Neural progenitor cell (in vitro differentiated cells): ENCODE measurements around the gene MT1M. TPM values are rescaled to one million over a fixed set of nuclear protein-coding genes. Genes with fewer than 3 reads are reported as not detected.
A peak's percentile ranks its signal among the peaks of the same experiment; 100 is the strongest.

Experiments
- DNase-seq: peaks from one replicate; pipeline ENCODE4 v3.0.0-alpha.2; 2016; ENCODE audit warnings: low spot score
- H2AFZ ChIP-seq: fragments of 200-600 bp; sonication (generic); replicated peaks from 2 replicates; pipeline ENCODE4 v1.6.1; 2016; ENCODE audit warnings: antibody characterized with exemption
- H3F3A ChIP-seq: fragments of 200-600 bp; sonication (generic); 2 replicates; pipeline ENCODE4 v1.6.1; 2016; ENCODE audit warnings: antibody characterized with exemption, low read depth
- H3K27ac ChIP-seq: fragments of 200-600 bp; sonication (generic); 2 replicates; pipeline ENCODE4 v1.5.1; 2016; ENCODE audit warnings: mild to moderate bottlenecking
- H3K27me3 ChIP-seq: fragments of 200-600 bp; sonication (generic); 2 replicates; pipeline ENCODE4 v1.6.1; 2016; ENCODE audit warnings: mild to moderate bottlenecking, moderate library complexity
- H3K36me3 ChIP-seq: fragments of 200-600 bp; sonication (generic); 2 replicates; pipeline ENCODE4 v1.5.1; 2016
- H3K4me1 ChIP-seq: fragments of 200-600 bp; sonication (generic); 2 replicates; pipeline ENCODE4 v1.6.1; 2016; ENCODE audit warnings: mixed run types
- H3K4me2 ChIP-seq: fragments of 200-600 bp; sonication (generic); 2 replicates; pipeline ENCODE4 v1.6.1; 2016
- H3K4me3 ChIP-seq: fragments of 200-600 bp; sonication (generic); 2 replicates; pipeline ENCODE4 v1.5.1; 2016
- H3K79me2 ChIP-seq: fragments of 200-600 bp; sonication (generic); 2 replicates; pipeline ENCODE4 v1.6.1; 2016; ENCODE audit warnings: low read depth
- H3K9ac ChIP-seq: fragments of 200-600 bp; sonication (generic); 2 replicates; pipeline ENCODE4 v1.6.1; 2016
- H3K9me3 ChIP-seq: fragments of 200-600 bp; sonication (generic); 2 replicates; pipeline ENCODE4 v1.5.1; 2016; ENCODE audit warnings: low read depth
- H4K20me1 ChIP-seq: fragments of 200-600 bp; sonication (generic); 2 replicates; pipeline ENCODE4 v1.6.1; 2016; ENCODE audit warnings: low read depth
- H3K27ac Mint-ChIP-seq: 3 replicates; pipeline ENCODE4 v1.8.0; 2021; ENCODE audit warnings: mixed read lengths
- H3K27me3 Mint-ChIP-seq: 2 replicates; pipeline ENCODE4 v1.8.0; 2022; ENCODE audit warnings: low read depth, mild to moderate bottlenecking, inconsistent platforms, moderate library complexity, mixed read lengths; ENCODE audit not compliant: insufficient read depth
- H3K36me3 Mint-ChIP-seq: 3 replicates; pipeline ENCODE4 v1.8.0; 2021; ENCODE audit warnings: mixed read lengths
- H3K4me1 Mint-ChIP-seq: 3 replicates; pipeline ENCODE4 v1.8.0; 2021; ENCODE audit warnings: mixed read lengths
- H3K4me3 Mint-ChIP-seq: 3 replicates; pipeline ENCODE4 v1.8.0; 2021; ENCODE audit warnings: mild to moderate bottlenecking, moderate library complexity, mixed read lengths
- H3K9me3 Mint-ChIP-seq: 3 replicates; pipeline ENCODE4 v1.8.0; 2020; ENCODE audit warnings: mixed read lengths
- EZH2 ChIP-seq: fragments of 200-600 bp; sonication (generic); IDR thresholded peaks from 2 replicates; pipeline ENCODE4 v1.6.1; 2017; ENCODE audit warnings: antibody characterized with exemption, mild to moderate bottlenecking, moderate library complexity
- EZH2phosphoT487 ChIP-seq: fragments of 200-600 bp; sonication (generic); IDR thresholded peaks from 2 replicates; pipeline ENCODE4 v1.6.1; 2017; ENCODE audit warnings: antibody characterized with exemption
- total RNA-seq: library from RNA; depleted of rRNA; stranded (reverse); fragments of >200 nt; gene quantifications from 2 replicates; pipeline ENCODE4 v1.2.3, GENCODE V29; 2015; ENCODE audit warnings: low replicate concordance
- TF ChIP-seq, protein P1 (sequence below): fragments of 200-600 bp; sonication (generic); IDR thresholded peaks from 2 replicates; pipeline ENCODE4 v1.5.1; 2017; ENCODE audit warnings: antibody characterized with exemption, mild to moderate bottlenecking

MT1M gene
- total RNA-seq, 1 donor from 2014 or later, result not detected

DNA sequence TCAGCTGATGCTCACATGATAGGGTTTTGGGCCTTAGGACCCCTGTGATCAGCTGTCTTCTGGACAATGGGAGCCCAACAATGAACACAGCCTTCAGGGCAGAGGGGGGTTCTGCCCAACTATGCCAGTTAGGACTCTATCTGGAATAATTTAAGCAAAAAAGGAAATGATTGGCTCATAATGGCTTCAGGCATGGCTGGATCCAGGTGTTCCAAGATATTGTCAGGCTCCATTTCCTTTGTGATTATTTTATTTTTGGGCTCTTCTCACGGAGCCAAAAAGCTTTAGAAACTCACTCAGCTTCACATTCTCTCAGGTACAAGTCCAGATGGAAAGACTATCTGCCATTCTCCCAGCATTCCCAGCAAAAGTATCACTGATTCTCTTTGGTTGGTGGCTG is 27.0 kb upstream of the MT1M start:
- Histone ChIP-seq H3K79me2 (no peaks in the 10 kb centered on the region), H3K36me3 (no peaks in the 10 kb centered on the region), H3F3A (peaks cover 28% of the 10 kb centered on the region), H3K27me3 (peaks cover 94% of the 10 kb centered on the region), H3K4me2 (no peak overlapping the region), H4K20me1 (peaks cover 19% of the 10 kb centered on the region), H2AFZ (no peak overlapping the region), H3K27ac (no peak overlapping the region), H3K4me3 (no peak overlapping the region), H3K9me3 (no peaks in the 10 kb centered on the region), H3K4me1 (peaks cover 18% of the 10 kb centered on the region), H3K9ac (no peak overlapping the region)
- TF ChIP-seq EZH2, result no peak
- no peak for TF ChIP-seq EZH2phosphoT487
- TF ChIP-seq, protein P1, sequence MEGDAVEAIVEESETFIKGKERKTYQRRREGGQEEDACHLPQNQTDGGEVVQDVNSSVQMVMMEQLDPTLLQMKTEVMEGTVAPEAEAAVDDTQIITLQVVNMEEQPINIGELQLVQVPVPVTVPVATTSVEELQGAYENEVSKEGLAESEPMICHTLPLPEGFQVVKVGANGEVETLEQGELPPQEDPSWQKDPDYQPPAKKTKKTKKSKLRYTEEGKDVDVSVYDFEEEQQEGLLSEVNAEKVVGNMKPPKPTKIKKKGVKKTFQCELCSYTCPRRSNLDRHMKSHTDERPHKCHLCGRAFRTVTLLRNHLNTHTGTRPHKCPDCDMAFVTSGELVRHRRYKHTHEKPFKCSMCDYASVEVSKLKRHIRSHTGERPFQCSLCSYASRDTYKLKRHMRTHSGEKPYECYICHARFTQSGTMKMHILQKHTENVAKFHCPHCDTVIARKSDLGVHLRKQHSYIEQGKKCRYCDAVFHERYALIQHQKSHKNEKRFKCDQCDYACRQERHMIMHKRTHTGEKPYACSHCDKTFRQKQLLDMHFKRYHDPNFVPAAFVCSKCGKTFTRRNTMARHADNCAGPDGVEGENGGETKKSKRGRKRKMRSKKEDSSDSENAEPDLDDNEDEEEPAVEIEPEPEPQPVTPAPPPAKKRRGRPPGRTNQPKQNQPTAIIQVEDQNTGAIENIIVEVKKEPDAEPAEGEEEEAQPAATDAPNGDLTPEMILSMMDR, result no peak
- H3K4me1 Mint-ChIP-seq, result peaks cover 28% of the 10 kb centered on the region
- no peaks in the 10 kb centered on the region for H3K9me3 Mint-ChIP-seq
- H3K4me3 Mint-ChIP-seq, result no peak overlapping the region
- H3K27me3 Mint-ChIP-seq, result peaks cover 10% of the 10 kb centered on the region
- no peak overlapping the region for H3K27ac Mint-ChIP-seq
- H3K36me3 Mint-ChIP-seq, result no peaks in the 10 kb centered on the region
- DNase-seq, result no peak

DNA sequence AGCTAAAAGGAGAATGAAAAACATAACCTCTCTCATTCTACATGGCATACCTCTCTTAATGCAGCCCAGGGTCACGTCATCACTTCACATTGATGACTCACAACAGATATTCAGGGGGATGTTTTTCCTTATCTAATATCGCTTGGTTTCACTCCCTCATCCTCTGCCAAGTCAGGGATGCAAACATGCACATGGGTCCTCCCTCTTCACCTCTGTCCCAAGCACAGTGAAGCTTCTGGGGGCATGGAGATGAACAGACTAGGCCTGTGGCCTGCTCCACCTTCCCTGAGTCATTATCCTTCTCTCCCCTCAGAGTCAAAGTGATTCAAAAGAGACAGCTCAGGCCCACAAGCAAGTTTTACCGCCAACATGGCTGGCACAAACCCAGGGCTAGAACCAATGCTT is 26.4 kb upstream of the MT1M start:
- Mint-ChIP-seq H3K9me3 (no peaks in the 10 kb centered on the region), H3K4me1 (peaks cover 32% of the 10 kb centered on the region), H3K27ac (no peak overlapping the region), H3K4me3 (no peak overlapping the region), H3K27me3 (peaks cover 12% of the 10 kb centered on the region), H3K36me3 (no peaks in the 10 kb centered on the region)
- H4K20me1 ChIP-seq, result peaks cover 19% of the 10 kb centered on the region
- H3K4me2 ChIP-seq, result no peak overlapping the region
- TF ChIP-seq EZH2 (no peak), EZH2phosphoT487 (no peak)
- TF ChIP-seq, protein P1, result no peak
- H3K9ac ChIP-seq, result no peak overlapping the region
- H2AFZ ChIP-seq, result no peak overlapping the region
- DNase-seq, result no peak
- H3K79me2 ChIP-seq, result no peaks in the 10 kb centered on the region
- no peaks in the 10 kb centered on the region for H3K36me3 ChIP-seq
- no peak overlapping the region for H3K27ac ChIP-seq
- H3K27me3 ChIP-seq, result peaks cover 99% of the 10 kb centered on the region
- peaks cover 18% of the 10 kb centered on the region for H3K4me1 ChIP-seq
- no peaks in the 10 kb centered on the region for H3K9me3 ChIP-seq
- H3F3A ChIP-seq, result peaks cover 28% of the 10 kb centered on the region
- H3K4me3 ChIP-seq, result no peak overlapping the region

DNA sequence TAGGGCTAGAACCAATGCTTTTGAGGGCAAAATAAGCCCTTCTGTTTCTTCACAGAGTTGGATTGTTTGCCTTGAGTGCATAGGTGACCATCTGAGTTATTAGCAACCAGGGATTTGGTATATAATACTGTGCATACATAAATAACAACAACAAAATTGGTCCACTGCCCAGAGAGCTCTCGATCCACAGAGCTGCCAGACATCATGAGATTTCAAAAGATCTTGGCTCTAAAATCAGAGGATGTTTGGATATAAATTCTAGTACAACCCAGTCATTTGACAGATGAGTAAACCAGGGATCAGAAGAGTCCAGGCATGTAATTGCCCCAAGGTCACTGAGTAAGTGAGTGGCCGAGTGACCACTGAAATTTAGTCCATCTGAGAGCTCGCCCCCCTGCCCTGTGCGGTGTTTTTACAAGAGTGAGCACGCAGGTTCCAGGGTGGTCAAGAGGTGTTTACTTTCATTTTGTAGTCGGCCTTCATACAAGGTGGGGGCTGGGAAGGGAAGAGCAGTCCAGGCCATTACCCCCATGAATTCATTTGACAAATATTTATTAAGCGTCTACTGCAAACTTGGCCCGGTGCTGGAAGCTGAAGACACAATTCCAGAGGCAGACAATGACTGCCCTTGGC is 25.9 kb upstream of the MT1M start:
- no peak overlapping the region for H2AFZ ChIP-seq
- peaks cover 35% of the 10 kb centered on the region for H3K4me1 Mint-ChIP-seq
- no peak overlapping the region for H3K27ac Mint-ChIP-seq
- H3K27me3 ChIP-seq, result peaks cover 99% of the 10 kb centered on the region
- H3K36me3 ChIP-seq, result no peaks in the 10 kb centered on the region
- H3K36me3 Mint-ChIP-seq, result no peaks in the 10 kb centered on the region
- peaks cover 19% of the 10 kb centered on the region for H4K20me1 ChIP-seq
- H3K9me3 ChIP-seq, result no peaks in the 10 kb centered on the region
- H3K4me1 ChIP-seq, result peaks cover 18% of the 10 kb centered on the region
- H3K27ac ChIP-seq, result no peak overlapping the region
- H3K4me3 Mint-ChIP-seq, result peak overlapping the region; percentile 31
- no peaks in the 10 kb centered on the region for H3K79me2 ChIP-seq
- peaks cover 15% of the 10 kb centered on the region for H3K27me3 Mint-ChIP-seq
- peaks cover 25% of the 10 kb centered on the region for H3F3A ChIP-seq
- no peak overlapping the region for H3K4me2 ChIP-seq
- no peak for DNase-seq
- no peak overlapping the region for H3K9ac ChIP-seq
- TF ChIP-seq EZH2 (no peak), EZH2phosphoT487 (no peak)
- TF ChIP-seq, protein P1, result no peak
- no peaks in the 10 kb centered on the region for H3K9me3 Mint-ChIP-seq
- no peak overlapping the region for H3K4me3 ChIP-seq
